Measurements from ENCODE around the gene MTUS2.

GRCh38 chr13:29279356-29280254, 459.5 kb downstream of the MTUS2 start:
- TF ChIP-seq, protein P1, sequence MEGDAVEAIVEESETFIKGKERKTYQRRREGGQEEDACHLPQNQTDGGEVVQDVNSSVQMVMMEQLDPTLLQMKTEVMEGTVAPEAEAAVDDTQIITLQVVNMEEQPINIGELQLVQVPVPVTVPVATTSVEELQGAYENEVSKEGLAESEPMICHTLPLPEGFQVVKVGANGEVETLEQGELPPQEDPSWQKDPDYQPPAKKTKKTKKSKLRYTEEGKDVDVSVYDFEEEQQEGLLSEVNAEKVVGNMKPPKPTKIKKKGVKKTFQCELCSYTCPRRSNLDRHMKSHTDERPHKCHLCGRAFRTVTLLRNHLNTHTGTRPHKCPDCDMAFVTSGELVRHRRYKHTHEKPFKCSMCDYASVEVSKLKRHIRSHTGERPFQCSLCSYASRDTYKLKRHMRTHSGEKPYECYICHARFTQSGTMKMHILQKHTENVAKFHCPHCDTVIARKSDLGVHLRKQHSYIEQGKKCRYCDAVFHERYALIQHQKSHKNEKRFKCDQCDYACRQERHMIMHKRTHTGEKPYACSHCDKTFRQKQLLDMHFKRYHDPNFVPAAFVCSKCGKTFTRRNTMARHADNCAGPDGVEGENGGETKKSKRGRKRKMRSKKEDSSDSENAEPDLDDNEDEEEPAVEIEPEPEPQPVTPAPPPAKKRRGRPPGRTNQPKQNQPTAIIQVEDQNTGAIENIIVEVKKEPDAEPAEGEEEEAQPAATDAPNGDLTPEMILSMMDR (conservative IDR thresholded peaks at IDR 0.05; ENCODE audit: low read depth in 2 of 2): no peak
- TF ChIP-seq EZH2phosphoT487 (IDR thresholded peaks at IDR 0.05; ENCODE audit: unreplicated experiment) (no peak), CREB1 (CRISPR knock-in tag; IDR thresholded peaks at IDR 0.05; ENCODE audit: low read depth) (no peak)
